Measurements from ENCODE around the gene SNX10.
"Not testable (repeated sequence)": the region's sequence is repeated elsewhere in the genome, so short reads cannot be mapped to it uniquely, and the experiment has no call there.

The SNX10 gene

DNA sequence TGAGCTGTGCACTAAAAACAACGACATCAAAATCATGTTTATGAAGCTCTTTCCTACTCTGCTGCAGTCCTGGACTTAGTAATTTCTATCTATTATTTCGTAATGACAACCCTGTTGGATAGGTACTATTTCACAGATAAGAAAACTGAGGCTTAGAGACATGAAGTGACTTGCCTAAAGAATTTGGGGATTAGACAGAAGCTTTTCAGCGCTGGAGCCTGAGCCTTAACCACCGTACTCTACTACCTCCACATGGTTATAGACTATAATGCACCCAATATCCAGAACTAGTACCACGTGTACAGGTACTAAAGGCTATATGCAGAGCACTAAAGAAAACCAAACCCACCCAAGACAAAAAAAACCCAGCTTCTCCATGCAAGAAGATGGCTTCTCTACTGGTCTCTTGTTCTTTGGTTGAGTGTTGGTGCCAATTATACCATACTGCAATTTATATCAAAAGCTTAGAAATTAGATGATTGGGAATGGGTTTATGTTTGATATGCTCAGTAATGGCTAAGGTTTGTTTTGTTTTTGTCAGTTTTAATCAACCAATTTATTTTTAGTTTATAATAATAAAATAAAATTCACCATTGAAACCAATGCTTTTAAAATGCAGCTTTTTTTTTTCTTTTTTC, 6.5 kb upstream of the SNX10 start:
- Histone ChIP-seq H3K36me3 (ENCODE audit: insufficient read depth, low read length) (no peaks in the 10 kb centered on the region), H2AFZ (ENCODE audit: low read length) (no peak overlapping the region), H3K9ac (ENCODE audit: low read length) (no peak overlapping the region), H3K79me2 (ENCODE audit: insufficient read depth, low read length) (no peaks in the 10 kb centered on the region), H3K4me3 (ENCODE audit: low read depth, low read length, poor library complexity, severe bottlenecking) (no peak overlapping the region), H3K4me1 (ENCODE audit: insufficient read depth, low read length, severe bottlenecking) (peaks cover 10% of the 10 kb centered on the region), H3K27me3 (ENCODE audit: insufficient read depth, low read length) (no peaks in the 10 kb centered on the region), H3K4me2 (ENCODE audit: low read length) (no peak overlapping the region), H3K27ac (ENCODE audit: low read depth, low read length, poor library complexity, severe bottlenecking) (no peak overlapping the region), H3K9me3 (ENCODE audit: low read length) (no peaks in the 10 kb centered on the region), H3F3A (ENCODE audit: insufficient read depth, low read length) (0 out of 2 replicates have a peak, but pooled peaks cover 4% of the 10 kb centered on the region), H3K9me2 (ENCODE audit: low read depth, low read length) (no peaks in the 10 kb centered on the region), H4K20me1 (ENCODE audit: insufficient read depth, low read length) (no peaks in the 10 kb centered on the region)
- no peak for TF ChIP-seq EZH2 (IDR thresholded peaks at IDR 0.05; ENCODE audit: borderline replicate concordance, low read length)
- TF ChIP-seq, protein P1, sequence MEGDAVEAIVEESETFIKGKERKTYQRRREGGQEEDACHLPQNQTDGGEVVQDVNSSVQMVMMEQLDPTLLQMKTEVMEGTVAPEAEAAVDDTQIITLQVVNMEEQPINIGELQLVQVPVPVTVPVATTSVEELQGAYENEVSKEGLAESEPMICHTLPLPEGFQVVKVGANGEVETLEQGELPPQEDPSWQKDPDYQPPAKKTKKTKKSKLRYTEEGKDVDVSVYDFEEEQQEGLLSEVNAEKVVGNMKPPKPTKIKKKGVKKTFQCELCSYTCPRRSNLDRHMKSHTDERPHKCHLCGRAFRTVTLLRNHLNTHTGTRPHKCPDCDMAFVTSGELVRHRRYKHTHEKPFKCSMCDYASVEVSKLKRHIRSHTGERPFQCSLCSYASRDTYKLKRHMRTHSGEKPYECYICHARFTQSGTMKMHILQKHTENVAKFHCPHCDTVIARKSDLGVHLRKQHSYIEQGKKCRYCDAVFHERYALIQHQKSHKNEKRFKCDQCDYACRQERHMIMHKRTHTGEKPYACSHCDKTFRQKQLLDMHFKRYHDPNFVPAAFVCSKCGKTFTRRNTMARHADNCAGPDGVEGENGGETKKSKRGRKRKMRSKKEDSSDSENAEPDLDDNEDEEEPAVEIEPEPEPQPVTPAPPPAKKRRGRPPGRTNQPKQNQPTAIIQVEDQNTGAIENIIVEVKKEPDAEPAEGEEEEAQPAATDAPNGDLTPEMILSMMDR (IDR thresholded peaks at IDR 0.05; ENCODE audit: low read length): peak; percentile 67; the same call in 1 of the 2 replicates

DNA sequence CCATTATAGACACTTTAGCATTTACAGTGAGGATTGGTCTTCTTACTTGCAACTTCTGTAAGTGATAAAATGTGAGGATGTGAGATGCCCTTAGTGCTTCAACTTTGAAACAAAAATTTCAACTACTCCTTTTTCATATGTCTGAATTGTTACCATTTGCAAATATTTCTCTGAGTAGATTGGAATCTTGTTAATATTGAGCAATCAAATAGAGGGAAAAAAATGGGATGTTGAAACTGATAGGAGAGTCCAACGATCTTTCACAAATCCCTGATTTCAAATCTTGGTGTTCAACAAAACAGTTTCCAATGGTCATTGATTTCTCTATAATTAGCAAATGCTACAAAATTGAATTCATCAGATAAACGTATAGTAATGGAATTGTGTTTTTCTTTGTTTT, 5.5 kb upstream of the SNX10 start:
- H3F3A ChIP-seq (ENCODE audit: insufficient read depth, low read length): 0 out of 2 replicates have a peak, but pooled peaks cover 4% of the 10 kb centered on the region
- H3K79me2 ChIP-seq (ENCODE audit: insufficient read depth, low read length): no peaks in the 10 kb centered on the region
- peaks cover 8% of the 10 kb centered on the region for H3K4me1 ChIP-seq (ENCODE audit: insufficient read depth, low read length, severe bottlenecking)
- no peak overlapping the region for H3K27ac ChIP-seq (ENCODE audit: low read depth, low read length, poor library complexity, severe bottlenecking)
- H3K9me2 ChIP-seq (ENCODE audit: low read depth, low read length): no peaks in the 10 kb centered on the region
- no peaks in the 10 kb centered on the region for H3K36me3 ChIP-seq (ENCODE audit: insufficient read depth, low read length)
- no peaks in the 10 kb centered on the region for H4K20me1 ChIP-seq (ENCODE audit: insufficient read depth, low read length)
- TF ChIP-seq, protein P1 (IDR thresholded peaks at IDR 0.05; ENCODE audit: low read length): no peak
- no peak for TF ChIP-seq EZH2 (IDR thresholded peaks at IDR 0.05; ENCODE audit: borderline replicate concordance, low read length)
- no peak overlapping the region for H3K9ac ChIP-seq (ENCODE audit: low read length)
- H3K4me2 ChIP-seq (ENCODE audit: low read length): no peak overlapping the region
- H3K4me3 ChIP-seq (ENCODE audit: low read depth, low read length, poor library complexity, severe bottlenecking): no peak overlapping the region
- H3K27me3 ChIP-seq (ENCODE audit: insufficient read depth, low read length): no peaks in the 10 kb centered on the region
- H2AFZ ChIP-seq (ENCODE audit: low read length): no peak overlapping the region
- no peaks in the 10 kb centered on the region for H3K9me3 ChIP-seq (ENCODE audit: low read length)

DNA sequence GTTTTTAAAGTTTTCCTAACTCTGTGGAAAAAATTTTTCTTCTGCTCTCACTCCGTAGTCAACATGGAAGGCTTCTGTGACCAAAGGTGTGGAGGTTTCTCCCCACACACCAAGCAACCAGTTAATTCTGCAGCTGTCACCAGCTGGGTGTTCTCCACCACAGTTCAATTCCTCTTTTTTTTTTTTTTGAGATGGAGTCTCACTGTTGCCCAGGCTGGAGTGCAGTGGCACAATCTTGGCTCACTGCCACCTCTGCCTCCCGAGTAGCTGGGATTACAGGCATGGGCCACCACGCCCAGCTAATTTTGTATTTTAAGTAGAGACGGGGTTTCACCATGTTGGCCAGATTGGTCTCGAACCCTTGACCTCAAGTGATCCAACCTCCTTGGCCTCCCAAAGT, 3.5 kb upstream of the SNX10 start:
- H2AFZ ChIP-seq (ENCODE audit: low read length); H3K9ac ChIP-seq (ENCODE audit: low read length); H3K4me3 ChIP-seq (ENCODE audit: low read depth, low read length, poor library complexity, severe bottlenecking); H3K9me2 ChIP-seq (ENCODE audit: low read depth, low read length); H3K27me3 ChIP-seq (ENCODE audit: insufficient read depth, low read length); H3F3A ChIP-seq (ENCODE audit: insufficient read depth, low read length); H3K9me3 ChIP-seq (ENCODE audit: low read length); H4K20me1 ChIP-seq (ENCODE audit: insufficient read depth, low read length); H3K36me3 ChIP-seq (ENCODE audit: insufficient read depth, low read length); H3K27ac ChIP-seq (ENCODE audit: low read depth, low read length, poor library complexity, severe bottlenecking); H3K4me2 ChIP-seq (ENCODE audit: low read length): not testable (repeated sequence)
- peaks cover 11% of the 10 kb centered on the region for H3K79me2 ChIP-seq (ENCODE audit: insufficient read depth, low read length)
- H3K4me1 ChIP-seq (ENCODE audit: insufficient read depth, low read length, severe bottlenecking): peaks cover 20% of the 10 kb centered on the region

DNA sequence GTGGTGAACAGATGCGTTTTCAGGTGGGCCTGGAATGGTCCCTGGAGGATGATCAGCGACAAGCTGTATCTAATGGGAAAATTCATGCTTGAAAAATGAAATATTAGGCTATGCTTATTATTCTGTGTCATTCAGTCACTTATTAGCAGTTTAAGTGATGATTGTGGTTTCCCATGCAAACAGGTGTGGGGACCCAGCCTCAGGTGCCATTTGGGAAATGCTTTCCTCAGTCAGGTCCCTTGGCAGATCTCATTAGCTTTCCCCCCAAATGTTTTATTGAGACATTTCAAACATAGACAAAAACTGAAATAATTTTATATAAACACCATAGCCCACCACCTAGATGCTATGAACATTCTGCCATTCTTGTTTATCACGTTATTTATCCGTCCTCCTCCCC, 411 bp upstream of the SNX10 start:
- Histone ChIP-seq H3K36me3 (ENCODE audit: insufficient read depth, low read length) (peaks cover 21% of the 10 kb centered on the region), H3K27ac (ENCODE audit: low read depth, low read length, poor library complexity, severe bottlenecking) (peak overlapping the region; percentile 29), H4K20me1 (ENCODE audit: insufficient read depth, low read length) (no peaks in the 10 kb centered on the region), H3K4me3 (ENCODE audit: low read depth, low read length, poor library complexity, severe bottlenecking) (peak overlapping the region; percentile 95), H3K9me2 (ENCODE audit: low read depth, low read length) (no peaks in the 10 kb centered on the region), H3K4me2 (ENCODE audit: low read length) (peak overlapping the region; percentile 69), H3K9me3 (ENCODE audit: low read length) (no peaks in the 10 kb centered on the region), H3F3A (ENCODE audit: insufficient read depth, low read length) (peaks cover 14% of the 10 kb centered on the region; the same call in 1 of the 2 replicates), H3K9ac (ENCODE audit: low read length) (peak overlapping the region; percentile 60), H3K4me1 (ENCODE audit: insufficient read depth, low read length, severe bottlenecking) (peaks cover 36% of the 10 kb centered on the region), H3K79me2 (ENCODE audit: insufficient read depth, low read length) (peaks cover 35% of the 10 kb centered on the region), H3K27me3 (ENCODE audit: insufficient read depth, low read length) (no peaks in the 10 kb centered on the region), H2AFZ (ENCODE audit: low read length) (peak overlapping the region; percentile 59)
- TF ChIP-seq, protein P1 (IDR thresholded peaks at IDR 0.05; ENCODE audit: low read length): no peak
- no peak for TF ChIP-seq EZH2 (IDR thresholded peaks at IDR 0.05; ENCODE audit: borderline replicate concordance, low read length)

All from OCI-LY1 (cell line).